ENCODE results near the gene MACROD2. TPM values are rescaled to one million over a fixed set of nuclear protein-coding genes. Genes with fewer than 3 reads are reported as not detected.

The MACROD2 gene
- total RNA-seq, 1 donor from 2014 or later, result not detected

DNA sequence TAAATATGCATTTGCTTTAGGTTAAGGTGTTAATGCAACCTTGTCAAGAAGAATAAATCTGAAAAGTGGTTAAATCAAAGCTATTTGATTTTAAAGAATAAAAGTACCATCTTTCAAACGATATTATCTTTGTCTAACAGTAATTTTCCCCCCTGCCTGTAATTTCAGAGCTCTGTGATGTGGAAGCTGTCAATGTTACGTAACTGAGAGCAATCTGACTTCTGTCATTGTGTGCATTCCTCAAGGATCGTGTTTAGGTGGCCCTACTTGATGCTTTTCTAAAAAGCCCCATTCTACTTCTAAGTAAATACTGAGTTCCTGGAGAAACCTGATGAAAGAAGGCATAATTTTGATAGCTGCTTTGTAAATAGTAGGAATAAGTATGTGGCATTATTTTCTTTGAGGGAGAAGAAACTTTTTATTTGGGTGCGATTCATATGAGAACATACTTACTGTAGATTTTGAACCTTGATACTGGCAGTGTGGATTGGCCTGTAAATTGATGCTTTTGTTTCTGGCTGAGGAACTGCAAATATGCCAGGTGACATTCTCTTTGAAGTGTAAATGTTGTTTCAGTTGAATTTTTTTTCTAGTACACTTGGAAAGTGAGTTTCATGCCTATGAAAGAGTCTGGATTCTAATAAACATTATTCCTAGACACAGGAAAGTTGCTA lies 871.7 kb downstream of the MACROD2 start:
- no peak for DNase-seq (ENCODE audit: low spot score)
- H3K27me3 Mint-ChIP-seq (ENCODE audit: insufficient read depth), result no peaks in the 10 kb centered on the region
- H3K4me1 Mint-ChIP-seq (ENCODE audit: low read depth), result no peaks in the 10 kb centered on the region
- no peak overlapping the region for H3K4me3 Mint-ChIP-seq
- intact Hi-C loops (cut with micrococcal nuclease), result no loop called here
- H3K36me3 Mint-ChIP-seq (ENCODE audit: low read depth), result no peaks in the 10 kb centered on the region
- H3K27ac Mint-ChIP-seq, result no peak overlapping the region
- peaks cover 8% of the 10 kb centered on the region for H3K9me3 Mint-ChIP-seq

DNA sequence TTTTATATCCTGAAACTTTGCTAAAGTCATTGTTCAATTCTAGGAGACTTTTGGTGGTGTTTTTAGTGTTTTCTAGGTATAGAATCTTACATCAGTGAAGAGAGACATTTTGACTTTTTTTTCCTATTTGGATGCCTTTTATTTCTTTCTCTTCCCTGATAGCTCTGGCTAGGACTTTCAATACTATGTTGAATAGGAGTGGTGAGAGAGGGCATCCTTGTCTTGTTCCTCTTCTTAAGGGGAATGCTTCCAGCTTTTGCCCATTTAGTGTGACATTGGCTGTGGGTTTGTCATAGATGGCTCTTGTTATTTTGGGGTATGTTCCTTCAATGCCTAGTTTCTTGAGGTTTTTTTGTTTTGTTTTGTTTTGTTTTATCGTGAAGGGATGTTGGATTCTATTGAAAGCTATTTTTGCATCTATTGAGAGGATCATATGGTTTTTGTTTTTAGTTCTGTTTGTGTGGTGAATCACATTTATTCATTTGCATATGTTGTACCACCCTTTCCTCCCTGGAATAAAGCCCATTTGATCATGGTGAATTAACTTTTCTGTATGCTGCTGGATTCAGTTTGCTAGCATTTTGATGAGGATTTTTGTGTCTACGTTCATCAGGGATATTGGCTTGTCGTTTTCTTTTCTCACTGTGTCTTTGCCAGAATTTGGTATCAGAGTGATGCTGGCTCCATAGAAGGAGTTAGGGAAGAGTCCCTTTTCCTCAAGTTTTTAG lies 882.1 kb downstream of the MACROD2 start:
- Mint-ChIP-seq H3K27me3 (ENCODE audit: insufficient read depth) (no peaks in the 10 kb centered on the region), H3K9me3 (peaks cover 10% of the 10 kb centered on the region), H3K36me3 (ENCODE audit: low read depth) (no peaks in the 10 kb centered on the region), H3K4me3 (no peak overlapping the region), H3K4me1 (ENCODE audit: low read depth) (no peaks in the 10 kb centered on the region), H3K27ac (no peak overlapping the region)
- DNase-seq (ENCODE audit: low spot score), result no peak
- intact Hi-C loops (cut with micrococcal nuclease), result no loop called here

DNA sequence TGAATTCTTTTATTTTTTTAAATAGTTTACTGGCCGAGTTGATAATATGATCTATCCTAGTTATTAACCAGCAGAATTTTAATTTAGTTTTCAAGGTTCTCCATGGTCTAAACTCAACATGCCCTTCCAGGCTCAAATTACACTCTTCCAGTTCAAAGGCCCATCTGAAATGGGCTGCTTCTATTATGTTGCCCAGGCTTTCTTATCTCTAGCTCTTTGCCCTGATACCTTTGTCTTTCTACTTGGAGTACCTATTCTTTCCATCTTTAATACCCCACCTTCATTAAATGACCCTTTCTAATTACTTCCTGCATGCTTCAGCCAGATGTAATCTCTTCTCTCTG lies 883.3 kb downstream of the MACROD2 start:
- Mint-ChIP-seq H3K36me3 (ENCODE audit: low read depth) (no peaks in the 10 kb centered on the region), H3K27me3 (ENCODE audit: insufficient read depth) (no peaks in the 10 kb centered on the region), H3K9me3 (peaks cover 10% of the 10 kb centered on the region), H3K27ac (no peak overlapping the region), H3K4me3 (no peak overlapping the region), H3K4me1 (ENCODE audit: low read depth) (no peaks in the 10 kb centered on the region)
- no peak for DNase-seq (ENCODE audit: low spot score)
- intact Hi-C loops (cut with micrococcal nuclease), result no loop called here

DNA sequence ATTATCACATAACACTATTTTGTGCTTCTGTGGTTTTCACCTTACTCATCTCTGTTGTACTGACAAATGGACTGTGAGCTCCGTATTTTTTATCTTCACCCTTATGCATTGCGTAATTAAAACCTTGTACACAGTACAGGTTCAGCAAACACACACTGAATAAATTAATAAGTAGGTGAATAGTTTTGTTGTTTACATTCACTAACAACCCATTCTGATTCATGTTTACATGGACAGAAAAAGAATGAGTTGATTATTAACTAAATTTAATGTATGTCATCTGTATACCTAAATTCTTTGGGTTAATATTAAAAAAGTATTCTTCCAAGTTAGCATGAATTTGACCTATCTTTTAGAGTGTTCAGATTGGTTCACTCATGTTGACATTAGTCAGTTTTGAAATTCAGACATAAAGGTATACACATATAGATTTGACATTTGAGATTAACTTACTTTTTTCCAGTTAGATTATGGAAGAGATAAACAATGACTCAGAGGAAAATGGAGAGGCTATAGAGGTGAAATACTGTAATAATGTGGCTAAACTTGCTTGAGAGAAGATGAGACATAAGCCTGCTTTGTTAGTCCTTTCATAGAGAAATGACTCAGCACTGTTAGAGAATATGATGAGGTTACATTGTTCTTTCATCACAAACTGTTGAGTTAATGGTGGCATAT lies 883.8 kb downstream of the MACROD2 start:
- H3K27me3 Mint-ChIP-seq (ENCODE audit: insufficient read depth), result no peaks in the 10 kb centered on the region
- peaks cover 10% of the 10 kb centered on the region for H3K9me3 Mint-ChIP-seq
- no peak for DNase-seq (ENCODE audit: low spot score)
- H3K36me3 Mint-ChIP-seq (ENCODE audit: low read depth), result no peaks in the 10 kb centered on the region
- H3K27ac Mint-ChIP-seq, result no peak overlapping the region
- no peak overlapping the region for H3K4me3 Mint-ChIP-seq
- intact Hi-C loops (cut with micrococcal nuclease), result no loop called here
- H3K4me1 Mint-ChIP-seq (ENCODE audit: low read depth), result no peaks in the 10 kb centered on the region

DNA sequence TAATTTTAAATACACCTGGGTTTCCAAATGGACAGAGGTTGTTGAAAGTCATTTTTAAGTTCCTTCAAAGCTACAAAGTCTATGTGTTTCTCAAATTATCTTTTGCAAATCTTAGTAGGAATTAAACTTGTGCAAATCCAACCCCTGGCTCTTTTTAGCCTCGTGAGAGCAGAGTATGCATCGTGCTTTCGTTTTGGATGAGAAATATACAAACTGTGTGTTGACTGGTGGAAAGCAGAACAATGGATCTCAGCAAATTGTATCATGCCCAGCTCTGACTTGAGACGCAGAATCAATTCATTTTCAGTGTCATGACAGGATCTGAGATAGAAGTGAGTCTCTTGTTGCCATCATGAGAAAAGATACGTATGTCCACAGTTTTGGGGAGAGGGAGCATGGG lies 884.5 kb downstream of the MACROD2 start:
- Mint-ChIP-seq H3K27me3 (ENCODE audit: insufficient read depth) (no peaks in the 10 kb centered on the region), H3K4me3 (no peak overlapping the region), H3K4me1 (ENCODE audit: low read depth) (no peaks in the 10 kb centered on the region), H3K27ac (no peak overlapping the region), H3K36me3 (ENCODE audit: low read depth) (no peaks in the 10 kb centered on the region), H3K9me3 (peaks cover 10% of the 10 kb centered on the region)
- intact Hi-C loops (cut with micrococcal nuclease), result no loop called here
- DNase-seq (ENCODE audit: low spot score), result no peak

DNA sequence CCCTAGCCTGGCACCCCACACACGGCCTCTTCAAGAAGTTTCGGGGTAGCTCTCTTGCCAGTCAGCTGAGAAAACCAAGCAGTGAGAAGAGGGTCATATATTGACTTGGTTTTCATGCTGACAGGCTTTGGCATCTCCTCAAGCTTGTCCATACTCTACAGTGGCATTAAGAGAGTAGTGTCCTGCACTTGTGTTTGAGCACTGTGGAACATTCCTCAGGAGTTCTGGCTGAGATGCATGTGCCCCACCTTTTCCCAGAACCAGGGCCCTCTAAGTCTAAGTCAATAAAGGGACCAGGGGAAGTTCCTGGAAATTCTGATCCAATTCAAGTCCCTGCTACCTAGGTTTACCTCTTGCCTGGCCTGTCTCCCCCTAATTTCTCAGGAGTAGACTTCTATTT lies 886.2 kb downstream of the MACROD2 start:
- Mint-ChIP-seq H3K27me3 (ENCODE audit: insufficient read depth) (no peaks in the 10 kb centered on the region), H3K4me3 (no peak overlapping the region), H3K9me3 (peaks cover 14% of the 10 kb centered on the region), H3K36me3 (ENCODE audit: low read depth) (no peaks in the 10 kb centered on the region), H3K27ac (no peak overlapping the region), H3K4me1 (ENCODE audit: low read depth) (no peaks in the 10 kb centered on the region)
- no peak for DNase-seq (ENCODE audit: low spot score)
- intact Hi-C loops (cut with micrococcal nuclease), result no loop called here

DNA sequence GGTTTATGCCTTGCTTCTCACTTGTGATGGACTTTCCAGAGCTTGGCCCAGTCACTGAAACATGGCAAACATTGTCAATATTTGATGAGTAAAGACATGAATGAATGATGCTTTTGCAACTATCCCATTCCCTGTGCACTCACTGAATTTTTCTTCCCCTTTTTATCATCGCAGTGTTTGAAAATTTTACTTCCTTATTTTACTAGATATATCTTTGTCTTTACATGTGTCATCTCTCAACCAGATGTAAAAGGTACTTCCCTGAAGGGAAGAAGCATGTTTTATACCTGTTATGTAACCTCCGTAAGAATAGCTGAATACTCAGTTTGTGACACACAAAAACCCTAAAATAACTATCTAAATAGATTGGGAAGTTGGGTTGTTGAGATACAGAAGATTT lies 886.8 kb downstream of the MACROD2 start:
- no peak overlapping the region for H3K4me3 Mint-ChIP-seq
- H3K36me3 Mint-ChIP-seq (ENCODE audit: low read depth), result no peaks in the 10 kb centered on the region
- H3K27ac Mint-ChIP-seq, result no peak overlapping the region
- H3K9me3 Mint-ChIP-seq, result peaks cover 14% of the 10 kb centered on the region
- no peaks in the 10 kb centered on the region for H3K27me3 Mint-ChIP-seq (ENCODE audit: insufficient read depth)
- no peak for DNase-seq (ENCODE audit: low spot score)
- H3K4me1 Mint-ChIP-seq (ENCODE audit: low read depth), result no peaks in the 10 kb centered on the region
- intact Hi-C loops (cut with micrococcal nuclease), result no loop called here

DNA sequence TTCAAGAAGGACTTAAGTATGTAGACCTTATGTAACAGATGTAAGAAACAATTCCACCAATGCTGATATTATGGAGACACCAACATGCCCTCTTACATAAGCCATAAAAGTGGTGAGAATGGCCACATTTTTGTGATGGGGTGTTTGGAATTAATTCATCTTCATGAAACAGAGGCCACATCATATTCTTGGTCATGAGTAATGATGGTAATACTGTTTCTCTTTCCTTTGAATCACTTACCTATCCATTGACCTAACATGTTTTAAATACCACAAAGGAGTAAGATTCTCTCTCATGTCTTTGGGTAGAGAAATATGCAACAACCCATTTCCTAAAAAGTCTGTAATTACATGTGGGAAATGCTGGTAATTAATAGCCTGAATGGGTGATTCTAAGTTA lies 887.5 kb downstream of the MACROD2 start:
- no peak for DNase-seq (ENCODE audit: low spot score)
- H3K9me3 Mint-ChIP-seq, result peaks cover 14% of the 10 kb centered on the region
- H3K4me3 Mint-ChIP-seq, result no peak overlapping the region
- no peaks in the 10 kb centered on the region for H3K36me3 Mint-ChIP-seq (ENCODE audit: low read depth)
- intact Hi-C loops (cut with micrococcal nuclease), result no loop called here
- H3K4me1 Mint-ChIP-seq (ENCODE audit: low read depth), result no peaks in the 10 kb centered on the region
- H3K27ac Mint-ChIP-seq, result no peak overlapping the region
- no peaks in the 10 kb centered on the region for H3K27me3 Mint-ChIP-seq (ENCODE audit: insufficient read depth)

DNA sequence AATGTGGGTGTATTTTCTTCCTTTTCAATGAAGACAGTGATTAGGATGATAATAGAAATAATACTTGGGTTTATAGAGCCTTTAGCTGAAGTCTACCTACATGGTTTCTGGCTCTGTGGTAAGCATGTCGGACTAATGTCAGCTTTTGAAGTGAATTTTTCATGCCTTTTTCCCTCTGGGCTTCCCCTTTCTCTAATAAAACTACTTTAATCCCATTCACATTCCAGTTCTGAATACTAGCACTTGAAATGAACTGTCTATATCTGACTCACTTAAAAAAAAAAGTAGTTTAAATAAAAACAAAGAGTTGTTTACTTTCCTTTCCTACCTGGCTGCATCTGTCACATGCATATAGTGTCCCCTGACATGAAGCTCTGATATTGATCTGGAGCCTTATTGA lies 888.0 kb downstream of the MACROD2 start:
- Mint-ChIP-seq H3K4me3 (no peak overlapping the region), H3K4me1 (ENCODE audit: low read depth) (no peaks in the 10 kb centered on the region), H3K27me3 (ENCODE audit: insufficient read depth) (no peaks in the 10 kb centered on the region), H3K9me3 (peaks cover 14% of the 10 kb centered on the region), H3K36me3 (ENCODE audit: low read depth) (no peaks in the 10 kb centered on the region), H3K27ac (no peak overlapping the region)
- intact Hi-C loops (cut with micrococcal nuclease), result no loop called here
- no peak for DNase-seq (ENCODE audit: low spot score)

DNA sequence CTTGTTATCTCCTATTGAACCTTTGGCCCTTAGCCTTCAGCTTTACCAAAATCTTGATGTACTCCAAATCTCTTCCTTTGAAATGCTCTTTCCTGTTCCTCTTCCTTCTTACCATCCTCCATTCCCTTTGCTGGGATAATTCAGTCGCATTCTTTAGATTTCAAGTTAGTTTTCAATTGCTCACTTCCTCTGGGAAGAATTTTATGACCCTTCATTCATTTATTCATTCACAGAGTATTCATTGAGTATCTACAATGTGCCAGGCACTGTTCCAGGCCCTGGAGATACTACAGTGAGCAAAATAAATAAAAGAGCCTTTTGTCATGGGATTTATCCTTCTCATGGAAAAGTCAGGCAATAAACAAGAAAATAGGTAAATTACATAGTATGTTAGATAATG lies 890.3 kb downstream of the MACROD2 start:
- Mint-ChIP-seq H3K27me3 (ENCODE audit: insufficient read depth) (no peaks in the 10 kb centered on the region), H3K36me3 (ENCODE audit: low read depth) (no peaks in the 10 kb centered on the region), H3K4me3 (no peak overlapping the region), H3K4me1 (ENCODE audit: low read depth) (no peaks in the 10 kb centered on the region), H3K9me3 (peaks cover 9% of the 10 kb centered on the region), H3K27ac (no peak overlapping the region)
- DNase-seq (ENCODE audit: low spot score), result no peak
- intact Hi-C loops (cut with micrococcal nuclease), result no loop called here

DNA sequence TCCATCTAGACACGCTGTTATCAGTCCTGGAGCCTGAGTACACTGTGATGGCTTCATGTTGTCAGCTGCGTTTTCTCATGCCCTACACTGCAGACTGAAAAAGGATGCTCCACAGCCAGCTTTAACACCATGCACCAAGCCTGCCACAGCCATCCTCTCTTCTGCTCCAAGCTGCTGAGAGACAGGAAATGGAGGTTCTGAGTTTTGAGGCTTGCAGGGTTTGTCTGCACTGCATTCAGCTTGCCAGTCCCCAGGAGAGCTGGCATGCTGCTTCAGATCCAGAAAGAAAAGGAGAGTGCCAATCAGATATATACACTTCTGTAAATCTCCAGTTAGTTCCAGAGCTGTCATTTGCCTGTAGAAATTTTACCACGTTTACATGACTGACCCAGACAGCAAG lies 892.8 kb downstream of the MACROD2 start:
- Mint-ChIP-seq H3K4me3 (no peak overlapping the region), H3K9me3 (peaks cover 13% of the 10 kb centered on the region), H3K36me3 (ENCODE audit: low read depth) (no peaks in the 10 kb centered on the region), H3K27ac (no peak overlapping the region), H3K4me1 (ENCODE audit: low read depth) (no peaks in the 10 kb centered on the region), H3K27me3 (ENCODE audit: insufficient read depth) (no peaks in the 10 kb centered on the region)
- DNase-seq (ENCODE audit: low spot score), result no peak
- intact Hi-C loops (cut with micrococcal nuclease), result no loop called here

DNA sequence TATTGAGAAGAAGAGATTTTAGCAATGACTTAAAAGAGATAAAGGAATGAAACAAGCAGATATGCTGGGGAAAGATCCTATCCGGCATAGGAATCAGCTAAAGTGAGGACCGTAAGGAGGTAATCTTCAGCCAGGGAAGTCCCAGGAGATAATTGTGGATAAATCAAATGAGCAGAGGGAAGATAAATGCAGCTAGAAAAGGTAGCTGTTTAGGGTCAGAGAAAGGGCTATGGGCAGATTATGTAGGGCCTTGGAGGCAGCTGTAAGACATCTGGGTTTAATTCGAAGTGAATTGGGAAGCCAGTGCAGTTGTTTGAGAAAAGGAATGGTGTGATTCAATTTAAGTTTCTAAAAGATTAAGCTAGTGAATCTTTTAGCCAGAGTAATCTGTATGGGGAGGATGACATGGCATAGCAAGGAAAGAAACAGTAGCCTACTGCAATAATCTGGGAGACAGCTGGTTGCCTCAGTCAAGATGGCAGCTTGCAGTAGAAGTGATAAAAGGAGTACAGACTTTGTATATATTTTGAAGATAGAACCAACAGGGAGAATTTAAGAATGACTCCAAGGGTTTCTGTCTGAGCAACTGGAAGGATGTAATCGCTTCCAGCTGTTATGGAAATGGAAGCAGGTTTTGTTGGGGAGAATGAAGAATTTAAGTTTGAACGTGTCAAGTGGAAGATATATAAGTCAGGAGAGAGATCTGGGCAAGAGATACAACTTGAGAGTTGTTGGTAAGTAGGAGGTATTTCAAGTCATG lies 894.4 kb downstream of the MACROD2 start:
- H3K36me3 Mint-ChIP-seq (ENCODE audit: low read depth), result no peaks in the 10 kb centered on the region
- no peak overlapping the region for H3K4me3 Mint-ChIP-seq
- H3K27me3 Mint-ChIP-seq (ENCODE audit: insufficient read depth), result no peaks in the 10 kb centered on the region
- H3K9me3 Mint-ChIP-seq, result peaks cover 14% of the 10 kb centered on the region
- DNase-seq (ENCODE audit: low spot score), result no peak
- no peak overlapping the region for H3K27ac Mint-ChIP-seq
- intact Hi-C loops (cut with micrococcal nuclease), result no loop called here
- no peaks in the 10 kb centered on the region for H3K4me1 Mint-ChIP-seq (ENCODE audit: low read depth)

DNA sequence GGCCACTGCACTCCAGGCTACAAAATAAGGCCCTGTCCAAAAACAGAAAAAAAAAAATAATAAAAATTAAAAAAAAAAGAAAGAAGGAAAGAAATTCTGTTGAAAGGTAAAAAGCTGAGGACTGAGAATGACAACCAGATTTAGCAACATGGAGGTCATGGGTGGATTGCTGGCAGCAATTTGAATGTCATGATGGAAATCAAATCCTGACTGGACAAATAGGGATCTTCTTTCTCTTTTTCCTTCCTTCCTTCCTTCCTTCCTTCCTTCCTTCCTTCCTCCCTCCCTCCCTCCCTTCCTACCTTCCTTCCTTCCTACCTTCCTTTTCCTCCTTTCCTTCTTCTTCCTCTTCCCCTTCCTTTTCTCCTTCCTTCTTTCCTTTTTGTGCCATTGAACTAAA lies 895.4 kb downstream of the MACROD2 start:
- H3K27me3 Mint-ChIP-seq (ENCODE audit: insufficient read depth), result no peaks in the 10 kb centered on the region
- no peak for DNase-seq (ENCODE audit: low spot score)
- no peak overlapping the region for H3K27ac Mint-ChIP-seq
- no peaks in the 10 kb centered on the region for H3K4me1 Mint-ChIP-seq (ENCODE audit: low read depth)
- H3K36me3 Mint-ChIP-seq (ENCODE audit: low read depth), result no peaks in the 10 kb centered on the region
- peaks cover 17% of the 10 kb centered on the region for H3K9me3 Mint-ChIP-seq
- no peak overlapping the region for H3K4me3 Mint-ChIP-seq
- intact Hi-C loops (cut with micrococcal nuclease), result no loop called here
